ENCODE measurements around the gene PPAN.

Gene PPAN

DNA sequence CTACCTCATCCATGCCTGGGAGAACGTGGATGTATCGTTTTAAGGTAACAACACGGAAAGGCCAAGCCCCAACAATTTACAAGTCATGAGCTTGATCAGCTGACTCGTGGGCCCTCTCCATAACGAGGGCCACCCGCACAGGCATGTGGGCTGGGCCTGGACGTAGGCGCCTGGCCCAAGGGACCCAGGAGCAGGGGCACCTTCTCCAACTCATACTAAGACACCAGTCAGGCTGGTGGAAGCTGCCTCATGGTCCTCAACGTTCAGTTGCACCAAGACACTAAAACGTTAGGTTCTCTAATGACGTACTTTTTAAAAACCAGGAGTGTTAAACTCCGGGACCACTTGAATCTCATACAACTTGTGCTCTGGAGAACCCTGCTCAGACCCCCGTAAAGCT lies 35.3 kb downstream of the PPAN start:
- no peak for DNase-seq (ENCODE audit: low read depth)

DNA sequence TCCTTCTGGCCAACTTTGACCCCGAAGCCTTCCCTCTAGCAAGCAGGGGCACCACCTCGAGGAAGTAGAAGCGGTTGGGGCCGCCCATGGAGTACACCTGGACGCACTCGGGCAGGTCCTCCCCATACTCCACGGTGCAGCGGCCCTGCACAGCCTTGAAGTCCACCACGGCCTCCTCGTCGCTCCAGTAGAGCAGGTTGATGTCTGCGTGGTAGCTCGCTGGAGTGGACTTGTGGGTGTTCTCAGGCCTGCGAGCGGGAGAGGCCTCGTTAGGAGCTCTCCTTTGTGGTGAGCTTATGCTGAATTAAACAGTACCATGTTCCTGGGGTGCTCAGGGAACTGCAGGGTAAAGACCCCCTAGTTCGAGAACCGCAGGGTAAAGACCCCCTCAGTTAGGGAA lies 35.8 kb downstream of the PPAN start:
- no peak for DNase-seq (ENCODE audit: low read depth)

DNA sequence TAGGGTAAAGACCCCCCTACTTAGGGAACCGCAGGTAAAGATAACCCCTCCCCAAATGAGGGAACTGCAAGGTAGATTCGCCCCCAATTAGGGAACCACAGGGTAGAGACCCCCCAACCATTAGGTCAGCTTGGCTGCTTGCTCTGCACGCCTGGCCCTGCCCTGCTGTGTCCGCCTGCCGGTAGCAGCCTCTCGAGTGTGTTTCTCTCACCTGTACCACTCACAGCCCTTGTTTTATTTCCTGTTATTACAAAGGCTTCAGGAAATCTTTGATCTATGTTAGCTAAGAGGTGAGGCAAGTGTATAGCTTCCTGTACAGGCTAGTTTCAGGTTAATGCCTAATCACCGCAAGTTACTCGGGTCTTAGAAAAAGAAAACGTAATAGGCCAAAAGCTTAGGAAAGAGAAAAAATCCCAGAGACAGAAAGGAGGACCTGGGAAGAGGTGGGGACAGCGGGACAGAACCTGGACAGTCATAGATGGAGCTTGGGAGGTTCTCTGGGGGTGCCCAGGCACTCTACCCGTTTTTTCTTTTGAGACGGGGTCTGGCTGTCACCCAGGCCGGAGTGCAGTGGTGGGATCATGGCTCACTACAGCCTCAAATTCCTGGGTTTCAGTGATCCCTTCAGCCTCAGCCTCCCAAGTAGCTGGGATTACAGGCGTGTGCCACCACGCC lies 36.7 kb downstream of the PPAN start:
- no peak for DNase-seq (ENCODE audit: low read depth)

DNA sequence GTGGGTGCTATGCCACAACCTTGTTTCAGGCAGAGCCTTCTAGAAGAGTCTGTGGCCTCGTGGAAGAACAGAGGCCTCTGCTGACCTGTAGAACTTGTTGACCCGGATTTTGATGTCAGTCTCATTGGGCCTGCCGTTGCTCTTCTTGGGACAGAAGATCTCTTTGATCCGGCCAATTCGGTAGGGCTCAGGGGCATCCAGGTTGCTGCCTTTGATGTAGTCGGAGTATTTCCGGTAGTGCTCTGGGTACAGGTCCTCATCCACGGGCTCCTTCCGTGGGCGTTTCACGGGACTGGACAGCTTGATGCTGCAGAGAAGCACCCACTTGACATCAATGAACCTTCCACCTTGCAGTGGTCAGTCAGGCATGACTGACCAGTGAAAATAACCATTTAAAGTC lies 37.5 kb downstream of the PPAN start:
- DNase-seq (ENCODE audit: low read depth), result no peak

DNA sequence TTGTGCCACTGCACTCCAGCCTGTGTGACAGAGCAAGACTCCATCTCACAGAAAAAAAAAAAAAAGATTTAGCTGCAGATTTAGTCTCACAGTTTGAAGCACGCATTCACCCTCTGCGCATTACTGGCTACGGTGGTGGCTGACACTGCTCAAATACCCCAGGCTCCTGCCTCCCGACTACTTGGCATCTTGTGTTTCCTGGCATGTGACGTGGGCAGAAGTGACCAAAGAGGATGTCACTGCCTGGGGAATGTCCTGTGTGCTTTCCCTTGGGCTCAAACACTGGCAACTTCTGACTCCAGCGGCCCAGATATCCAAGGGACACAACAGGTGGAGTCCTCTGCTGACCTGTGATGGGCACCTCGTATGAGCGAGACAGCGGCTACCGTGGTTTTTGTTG lies 38.2 kb downstream of the PPAN start:
- DNase-seq (ENCODE audit: low read depth), result no peak

DNA sequence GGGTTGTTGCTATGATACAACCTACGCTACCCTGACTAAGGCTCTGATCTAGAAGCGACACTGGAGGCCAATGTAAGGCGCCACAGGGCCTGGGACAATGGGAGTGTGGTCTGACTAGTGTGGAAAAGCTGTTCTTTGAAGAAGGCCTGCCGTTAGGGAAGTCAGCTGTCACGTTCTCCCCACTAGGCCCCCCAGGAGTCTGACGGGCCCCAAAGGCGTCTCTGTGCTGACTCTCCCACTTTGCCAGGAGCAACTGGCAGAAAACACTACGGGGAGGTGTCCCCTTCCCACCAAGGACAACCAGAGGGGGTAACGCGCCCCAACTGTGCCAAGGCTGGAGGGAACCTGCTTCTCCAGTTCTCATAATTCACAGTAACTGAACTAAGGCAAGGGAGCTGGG lies 38.9 kb downstream of the PPAN start:
- no peak for DNase-seq (ENCODE audit: low read depth)

DNA sequence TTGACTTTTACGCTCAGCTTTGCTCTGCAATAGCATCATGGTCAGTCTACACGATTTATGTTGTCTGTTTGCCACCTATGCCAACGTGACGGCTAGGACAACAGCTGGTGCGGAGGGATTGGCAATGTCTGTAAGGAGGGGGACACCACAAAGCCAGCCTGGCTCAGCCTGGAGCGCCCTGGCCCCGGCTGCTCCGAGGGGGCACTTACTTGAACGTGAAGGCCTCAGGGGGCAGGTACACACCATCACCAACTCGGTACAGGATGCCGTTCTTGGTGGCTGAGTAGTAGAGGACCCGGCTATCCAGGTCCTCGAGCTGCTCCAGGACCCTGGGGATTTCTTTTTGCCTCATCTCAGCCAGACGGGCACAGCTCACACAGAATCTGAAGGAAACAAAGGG lies 40.0 kb downstream of the PPAN start:
- DNase-seq (ENCODE audit: low read depth), result no peak

DNA sequence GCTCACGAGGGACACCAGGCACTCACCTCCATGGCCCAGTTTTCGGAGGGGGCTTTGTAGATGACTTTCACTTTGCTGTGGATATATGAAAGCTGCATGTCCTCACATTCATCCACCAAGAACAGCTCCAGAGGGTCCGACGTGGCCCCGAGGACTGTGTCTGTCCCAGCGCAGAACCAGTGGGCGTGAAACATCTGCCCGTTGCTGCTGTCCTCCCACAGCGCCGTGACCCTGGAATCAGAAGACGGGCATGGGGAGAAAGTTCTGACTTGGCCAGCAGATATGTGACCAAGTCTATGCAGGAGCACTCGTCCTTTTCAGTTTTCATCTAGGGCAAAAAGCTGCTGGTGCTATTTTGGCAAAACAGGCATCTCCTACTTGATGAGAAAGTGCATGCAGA lies 43.3 kb downstream of the PPAN start:
- DNase-seq (ENCODE audit: low read depth), result no peak

DNA sequence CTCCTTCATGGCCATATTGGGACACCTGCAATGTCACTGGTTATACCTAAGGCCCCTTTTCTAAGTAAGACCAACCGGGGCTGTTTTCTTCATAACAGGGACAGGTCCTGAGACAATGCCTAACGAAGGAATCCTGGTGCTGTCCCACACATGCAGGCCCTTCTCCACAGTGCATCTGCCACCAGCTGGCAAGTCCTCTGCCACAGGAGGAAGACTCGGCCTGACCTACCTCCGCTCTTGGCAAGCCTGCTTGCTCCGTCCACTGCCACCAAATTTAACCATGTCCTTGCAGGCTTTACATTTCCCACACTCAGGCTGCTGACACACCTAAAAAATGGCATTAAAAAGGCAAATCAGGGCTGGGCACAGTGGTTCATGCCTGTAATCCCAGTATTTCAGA lies 45.4 kb downstream of the PPAN start:
- no peak for DNase-seq (ENCODE audit: low read depth)

DNA sequence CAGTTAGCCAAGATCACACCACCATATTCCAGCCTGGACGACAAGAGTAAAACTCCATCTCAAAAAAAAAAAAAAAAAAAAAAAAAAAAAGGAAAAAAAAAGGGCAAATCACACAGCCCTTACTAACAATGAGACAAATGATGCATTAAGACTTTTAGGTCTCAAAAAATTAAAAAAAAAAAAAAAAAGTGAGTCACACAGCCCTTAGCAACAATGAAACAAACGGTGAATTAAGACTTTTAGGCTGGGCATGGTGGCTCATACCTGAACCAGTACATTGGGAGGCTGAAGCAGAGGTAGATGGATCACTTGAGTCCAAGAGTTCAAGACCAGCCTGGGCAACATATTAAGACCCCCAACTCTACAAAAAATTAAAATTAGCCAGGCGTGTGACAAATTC lies 45.9 kb downstream of the PPAN start:
- DNase-seq (ENCODE audit: low read depth), result no peak

DNA sequence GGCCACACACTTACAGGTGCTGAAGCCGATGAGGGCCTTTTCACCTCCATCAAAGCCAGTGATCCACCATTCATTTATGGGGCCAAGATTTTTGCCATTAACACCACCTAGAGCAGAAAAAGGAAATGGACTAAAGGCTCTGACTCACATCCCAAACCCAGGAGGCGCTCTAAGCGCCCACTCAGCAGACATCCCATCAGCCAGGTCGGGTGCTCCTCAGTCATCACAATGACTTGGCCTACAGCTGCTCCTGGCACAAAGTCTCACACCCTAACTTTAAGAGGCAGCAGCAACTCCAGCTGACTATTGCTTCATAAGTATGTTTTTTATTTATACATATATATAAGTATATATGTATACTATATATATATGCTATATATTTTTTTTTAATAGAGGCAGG lies 49.7 kb downstream of the PPAN start:
- no peak for DNase-seq (ENCODE audit: low read depth)

DNA sequence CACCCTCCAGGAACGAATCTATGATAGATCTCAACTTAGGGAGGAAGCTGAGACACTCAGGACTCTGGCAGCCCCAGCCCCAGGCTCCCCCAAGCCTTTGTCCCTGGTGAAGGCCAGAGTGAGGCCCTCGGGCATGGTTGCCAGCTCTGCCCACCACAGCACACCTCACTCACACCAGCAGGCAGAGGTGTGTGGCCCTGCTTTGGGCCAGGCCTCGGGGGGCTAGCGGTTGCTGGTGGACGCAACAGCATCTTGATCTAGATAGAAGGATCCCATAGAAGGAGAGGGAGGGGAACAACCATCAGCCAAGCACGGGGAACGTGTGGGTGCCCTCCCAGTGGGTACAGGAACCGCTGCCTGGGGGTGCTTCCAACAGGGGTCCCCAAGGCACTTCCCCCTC lies 51.9 kb downstream of the PPAN start:
- no peak for DNase-seq (ENCODE audit: low read depth)

DNA sequence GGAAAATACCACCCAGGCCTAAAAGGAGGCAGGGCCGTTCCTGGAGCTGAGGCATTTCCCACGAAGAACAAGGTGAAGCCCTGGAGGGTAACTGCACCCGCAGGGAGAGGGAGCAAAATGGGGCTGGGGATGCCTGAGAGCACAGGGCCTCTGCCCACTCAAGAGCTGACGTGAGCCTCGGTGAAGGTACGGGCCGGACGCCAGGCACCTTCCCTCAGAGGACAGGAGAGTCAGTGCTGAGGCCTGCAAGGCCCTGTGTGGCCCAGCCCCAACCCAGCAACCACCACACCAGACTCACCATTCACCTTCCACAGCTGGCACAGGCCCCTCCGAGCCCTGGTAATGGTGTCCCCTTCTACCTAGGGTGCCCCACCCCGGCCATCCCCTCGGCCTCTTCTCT lies 52.3 kb downstream of the PPAN start:
- no peak for DNase-seq (ENCODE audit: low read depth)

DNA sequence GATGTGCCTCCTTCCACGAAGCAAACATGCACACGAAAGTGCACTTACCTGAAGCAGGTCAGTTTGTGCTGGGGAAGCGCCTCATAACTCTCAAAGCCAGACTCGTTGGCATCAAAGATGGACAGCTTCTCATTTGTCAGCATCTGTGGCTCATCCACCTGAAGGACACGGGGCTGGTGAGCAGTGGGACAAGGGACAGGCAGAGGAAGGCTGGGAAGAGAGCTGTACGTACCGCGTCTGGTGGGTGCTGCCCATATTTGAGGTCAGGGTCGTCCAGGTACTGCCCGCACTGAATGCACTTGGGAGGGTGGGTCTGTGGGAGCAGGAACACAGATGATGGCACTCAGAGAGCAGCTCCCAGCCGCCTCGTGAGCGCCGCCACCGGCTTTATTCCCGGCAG lies 53.4 kb downstream of the PPAN start:
- no peak for DNase-seq (ENCODE audit: low read depth)

Data from CMK (cell line).